GM12878 (cell line): Measurements from ENCODE around the gene DAD1. TPM values are rescaled to one million over a fixed set of nuclear protein-coding genes. Genes with fewer than 3 reads are reported as not detected.

Experiments
- ATAC-seq: fragments of 200-7000 bp; cut with Tn5 transposase; 3 replicates; pipeline ENCODE4 v1.9.1; 2020; ENCODE audit warnings: mild to moderate bottlenecking, moderate library complexity
- BruUV-seq: library from RNA; stranded (reverse); fragments of 400-500 nt; replicated peaks from 2 replicates; lab custom pipeline; 2021; lab: Mats Ljungman, UMichigan
- CTCF ChIA-PET: fragments of 300-600 bp; sonication (Branson Sonifier 250); formaldehyde crosslinking; extraction: SDS; loops from one replicate; lab custom pipeline; 2021; ENCODE audit warnings: inconsistent platforms; lab: Yijun Ruan, JAX
- POLR2A ChIA-PET: fragments of 350-600 bp; formaldehyde crosslinking; extraction: SDS; loops from one replicate; lab custom pipeline; 2021; ENCODE audit warnings: inconsistent platforms; lab: Charles Lee
- RAD21 ChIA-PET: fragments of 300-600 bp; sonication (Branson Sonifier 250); formaldehyde crosslinking; loops from one replicate; lab custom pipeline; 2023; ENCODE audit warnings: antibody characterized with exemption; ENCODE audit not compliant: unreplicated experiment; lab: Charles Lee
- SMC1A ChIA-PET: fragments of 300-600 bp; sonication (Branson Sonifier 250); formaldehyde crosslinking; loops from one replicate; lab custom pipeline; 2023; ENCODE audit not compliant: unreplicated experiment, uncharacterized antibody; lab: Charles Lee
- DNase-seq: peaks from one replicate; pipeline ENCODE4 v3.0.0-alpha.2; 2011; ENCODE audit warnings: low read depth, low spot score
- FAIRE-seq: peaks from 3 replicates; lab custom pipeline; 2011; peaks lifted over from hg19 to GRCh38; lab: Jason Lieb, UNC
- H2AFZ ChIP-seq: 2 replicates; pipeline ENCODE4 v1.6.0; 2011; ENCODE audit warnings: low read depth, low read length, control low read depth; ENCODE audit not compliant: control insufficient read depth
- H3K27ac ChIP-seq: 2 replicates; pipeline ENCODE4 v1.5.1; 2011; ENCODE audit warnings: control low read depth; ENCODE audit not compliant: control insufficient read depth, insufficient read depth
- H3K27me3 ChIP-seq, 2 experiments: replicated peaks in 1 of 2; 2 replicates each; pipeline versions ENCODE4 v1.6.0 to v1.6.1; 2011; ENCODE audit warnings: low read length in 1 of 2; ENCODE audit not compliant: control insufficient read depth in 2 of 2, insufficient read depth in 2 of 2
- H3K36me3 ChIP-seq, 2 experiments: 2 replicates each; pipeline ENCODE4 v1.5.1; 2011; ENCODE audit warnings: low read length in 1 of 2; ENCODE audit not compliant: control insufficient read depth in 2 of 2, insufficient read depth in 2 of 2
- H3K4me1 ChIP-seq: 2 replicates; pipeline ENCODE4 v1.6.1; 2011; ENCODE audit warnings: mild to moderate bottlenecking, low read length, moderate library complexity, mixed read lengths; ENCODE audit not compliant: control insufficient read depth, insufficient read depth
- H3K4me2 ChIP-seq: 2 replicates; pipeline ENCODE4 v1.6.0; 2011; ENCODE audit warnings: control low read depth; ENCODE audit not compliant: control insufficient read depth, insufficient read depth
- H3K4me3 ChIP-seq: fragments of 200-600 bp; sonication (generic); 2 replicates; pipeline ENCODE4 v1.5.1; 2016
- H3K79me2 ChIP-seq: 2 replicates; pipeline ENCODE4 v1.6.0; 2011; ENCODE audit warnings: low read length; ENCODE audit not compliant: control insufficient read depth, insufficient read depth
- H3K9ac ChIP-seq: 2 replicates; pipeline ENCODE4 v1.8.0; 2011; ENCODE audit warnings: low read length, control low read depth, mixed read lengths; ENCODE audit not compliant: control insufficient read depth, insufficient read depth
- H3K9me3 ChIP-seq: replicated peaks from 3 replicates; pipeline ENCODE4 v1.5.1; 2011; ENCODE audit warnings: mild to moderate bottlenecking, low read length; ENCODE audit not compliant: control insufficient read depth, insufficient read depth
- H4K20me1 ChIP-seq: 2 replicates; pipeline ENCODE4 v1.6.0; 2011; ENCODE audit not compliant: control insufficient read depth, insufficient read depth
- BCL11A ChIP-seq: IDR thresholded peaks from 2 replicates; pipeline ENCODE4 v1.6.1; 2011; ENCODE audit warnings: low read depth, low read length
- BMI1 ChIP-seq: fragments of 450-650 bp; IDR thresholded peaks from 2 replicates; pipeline ENCODE4 v1.6.1; 2016; ENCODE audit warnings: mild to moderate bottlenecking, moderate library complexity, borderline replicate concordance
- CTCF ChIP-seq, 3 experiments: IDR thresholded peaks in 2 of 3; conservative IDR thresholded peaks in 1 of 3; 2 replicates each; pipeline ENCODE4 v1.5.1; 2011; ENCODE audit warnings: low read depth in 3 of 3, low read length in 3 of 3, mild to moderate bottlenecking in 3 of 3, control low read depth in 2 of 3, moderate library complexity in 2 of 3, inconsistent platforms in 1 of 3, mixed read lengths in 1 of 3; ENCODE audit not compliant: control insufficient read depth in 2 of 3, insufficient read depth in 1 of 3; ENCODE audit errors: extremely low read depth in 1 of 3
- EP300 ChIP-seq, 2 experiments: fragments of 150-350 bp in 1 of 2; IDR thresholded peaks; 2 replicates each; pipeline ENCODE4 v1.6.1; 2011 to 2012; ENCODE audit warnings: low read depth in 2 of 2, low read length in 2 of 2, borderline replicate concordance in 1 of 2, improper control_type of control experiment in 1 of 2, inconsistent platforms in 1 of 2; ENCODE audit not compliant: control insufficient read depth in 1 of 2
- HCFC1 ChIP-seq: fragments of 150-350 bp; IDR thresholded peaks from 2 replicates; pipeline ENCODE4 v1.6.1; 2014; ENCODE audit warnings: low read length
- MYC ChIP-seq: IDR thresholded peaks from 2 replicates; pipeline ENCODE4 v1.6.1; 2011; ENCODE audit warnings: mild to moderate bottlenecking, low read length, moderate library complexity, inconsistent platforms; ENCODE audit not compliant: insufficient read depth, insufficient replicate concordance, insufficient read length, severe bottlenecking
- NR2C2 ChIP-seq: IDR thresholded peaks from 2 replicates; pipeline ENCODE4 v1.6.1; 2011; ENCODE audit warnings: borderline replicate concordance, low read depth; ENCODE audit not compliant: control insufficient read depth, insufficient read length
- RELB ChIP-seq: fragments of 450-650 bp; IDR thresholded peaks from 2 replicates; pipeline ENCODE4 v1.6.1; 2017; ENCODE audit warnings: low read depth, mild to moderate bottlenecking, moderate library complexity
- RUNX3 ChIP-seq: IDR thresholded peaks from 2 replicates; pipeline ENCODE4 v1.6.1; 2012; ENCODE audit warnings: low read length, inconsistent platforms
- SIX5 ChIP-seq: IDR thresholded peaks from 2 replicates; pipeline ENCODE4 v1.6.1; 2011; ENCODE audit warnings: mild to moderate bottlenecking, low read depth, low read length, moderate library complexity; ENCODE audit not compliant: severe bottlenecking
- SMARCA5 ChIP-seq: fragments of 450-650 bp; IDR thresholded peaks from 2 replicates; pipeline ENCODE4 v1.6.1; 2017; ENCODE audit warnings: mild to moderate bottlenecking
- TBL1XR1 ChIP-seq: IDR thresholded peaks from 2 replicates; pipeline ENCODE4 v1.6.1; 2012; ENCODE audit warnings: low read depth, low read length, improper control_type of control experiment
- TCF7 ChIP-seq: IDR thresholded peaks from 2 replicates; pipeline ENCODE4 v1.6.1; 2014; ENCODE audit warnings: antibody characterized with exemption, borderline replicate concordance
- USF1 ChIP-seq: IDR thresholded peaks from 2 replicates; pipeline ENCODE4 v1.6.1; 2011; ENCODE audit warnings: borderline replicate concordance, low read depth, mild to moderate bottlenecking, moderate library complexity, mixed read lengths, low read length; ENCODE audit not compliant: insufficient read depth; ENCODE audit errors: extremely low read length
- USF2 ChIP-seq: IDR thresholded peaks from 2 replicates; pipeline ENCODE4 v1.6.1; 2011; ENCODE audit warnings: low read depth, low read length, improper control_type of control experiment, borderline replicate concordance
- ZNF274 ChIP-seq: IDR thresholded peaks from one replicate; pipeline ENCODE4 v1.8.0; 2011; ENCODE audit not compliant: insufficient read length, insufficient read depth
- WGBS: methylation state at CpG from one replicate; pipeline ENCODE4 v1.1.6; 2016; ENCODE audit warnings: low lambda C conversion rate; ENCODE audit not compliant: insufficient replicate concordance, insufficient coverage; ENCODE audit errors: missing lambda C conversion rate; 5-methylcytosine and 5-hydroxymethylcytosine counted together
- in situ Hi-C: fragments of 300-500 bp; cut with MboI; formaldehyde crosslinking; loops from 9 replicates; pipeline ENCODE4 v1.14.3; 2018; ENCODE audit warnings: mixed read lengths
- intact Hi-C: fragments of 100-400 bp; cut with micrococcal nuclease; formaldehyde crosslinking; loops from one replicate; pipeline ENCODE4 v1.14.2; 2022; ENCODE audit not compliant: unreplicated experiment
- polyA plus RNA-seq, 11 experiments: library from polyadenylated mRNA; depleted of rRNA in 4 of 11; unstranded in 6 of 11; stranded (reverse) in 5 of 11; fragments of >200 nt; fragmentation: Nextera tagmentation in 4 of 11; fragmentation: Illumina TruSeq in 1 of 11; extraction: Ambion mirVana in 4 of 11; extraction: Trizol in 1 of 11; gene quantifications; 1 replicate in 1 of 11; 2 replicates in 10 of 11; pipeline versions ENCODE4 v1.2.1 to v1.2.3, GENCODE V29; 2011 to 2016; ENCODE audit warnings: inconsistent platforms in 2 of 11, missing spikeins in 2 of 11, low read depth in 1 of 11
- total RNA-seq, 4 experiments: library from RNA; depleted of rRNA in 3 of 4; stranded (reverse); fragments of >200 nt in 3 of 4; fragmentation: Illumina TruSeq in 1 of 4; extraction: Trizol in 1 of 4; gene quantifications; 2 replicates each; pipeline versions ENCODE4 v1.2.1 to v1.2.3, GENCODE V29; 2013 to 2021

Gene DAD1
- total and polyA plus RNA-seq, 10 of the 15 experiments (the other 5 are each of a cell fraction or from before 2014, with no cell fraction given) = 161 to 920 (median 319) TPM

- Histone ChIP-seq H3K4me2 (no peak overlapping the region), H4K20me1 (no peaks in the 10 kb centered on the region), H3K36me3 (peaks cover 1 to 11% of the 10 kb centered on the region in 2 experiments; a peak in 3 of 4 replicates), H2AFZ (no peak overlapping the region), H3K27ac (no peak overlapping the region), H3K27me3 (no peaks in the 10 kb centered on the region), H3K9me3 (no peaks in the 10 kb centered on the region), H3K4me1 (no peaks in the 10 kb centered on the region), H3K79me2 (no peaks in the 10 kb centered on the region), H3K4me3 (no peak overlapping the region), H3K9ac (no peak overlapping the region)
- FAIRE-seq (no peak), ATAC-seq (no peak), DNase-seq (no peak)
- ChIA-PET POLR2A (interaction anchor here (0.9 kb wide), 1 partner anchor 9 kb away, joined by 3 read pairs; the partner anchor contains the start of gene ABHD4), RAD21 (interaction anchor here (0.8 kb wide), 1 partner anchor 36 kb away, joined by 3 read pairs; no protein-coding TSS in a partner anchor), CTCF (interaction anchor here (1.0 kb wide), 2 partner anchors 8 to 135 kb away, joined by 3 to 4 read pairs; no protein-coding TSS in a partner anchor), SMC1A (interaction anchor here (0.7 to 1.2 kb wide), 3 partner anchors 18 to 120 kb away, joined by 3 read pairs; no protein-coding TSS in a partner anchor)
- intact Hi-C loops = no loop called here
- BruUV-seq = no TSS peak
- in situ Hi-C loops = no loop called here
- TF ChIP-seq BMI1 (no peak), TCF7 (no peak), RUNX3 (no peak), EP300 (IDR thresholded peaks at IDR 0.05; ENCODE audit: borderline replicate concordance in 1 of 2, control insufficient read depth in 1 of 2, low read depth in 2 of 2, low read length in 2 of 2) (no peak), USF1 (no peak), HCFC1 (no peak), NR2C2 (no peak), CTCF (IDR thresholded peaks at IDR 0.05 in 2 of 3, conservative IDR thresholded peaks at IDR 0.05 in 1 of 3; ENCODE audit: control insufficient read depth in 2 of 3, extremely low read depth in 1 of 3, insufficient read depth in 1 of 3, low read depth in 3 of 3, low read length in 3 of 3) (no peak), USF2 (no peak), SIX5 (no peak), MYC (no peak), BCL11A (no peak), ZNF274 (no peak), TBL1XR1 (no peak), SMARCA5 (no peak), RELB (no peak)
- 72% methylated on average over 3 of the region's 3 CpGs for WGBS
Measured at GRCh38 chr14:22607291-22607690, 18.3 kb upstream of the DAD1 start.
